A673 (cell line): ENCODE measurements around the gene AIMP2.

Source experiments
- CTCF ChIP-seq: fragments of 300-800, 200-600 bp; sonication (generic); conservative IDR thresholded peaks from 2 replicates; pipeline ENCODE4 v1.5.1; 2017; ENCODE audit warnings: low read depth, mild to moderate bottlenecking, antibody characterized with exemption, low read length, moderate library complexity, mixed read lengths
- EZH2 ChIP-seq: fragments of 200-600 bp; sonication (generic); IDR thresholded peaks from 2 replicates; pipeline ENCODE4 v1.6.1; 2017; ENCODE audit warnings: borderline replicate concordance, low read depth, mild to moderate bottlenecking, mixed read lengths, antibody characterized with exemption, low read length; ENCODE audit not compliant: poor library complexity, severe bottlenecking

GRCh38 chr7:6015917-6016652 lies 7.0 kb downstream of the AIMP2 start:
- TF ChIP-seq CTCF (no peak), EZH2 (no peak)
